SK-N-MC (cell line): ENCODE data around the gene CSMD2.
"Not testable (repeated sequence)": the region's sequence is repeated elsewhere in the genome, so short reads cannot be mapped to it uniquely, and the experiment has no call there.

ENCODE experiments used
- DNase-seq: peaks from one replicate; pipeline ENCODE4 v3.0.0-alpha.2; 2011; ENCODE audit warnings: low read depth, low spot score
- H3K27ac ChIP-seq: fragments of 200-600 bp; sonication (generic); 2 replicates; pipeline ENCODE4 v1.5.1; 2016; ENCODE audit warnings: mixed run types
- H3K36me3 ChIP-seq: fragments of 200-600 bp; sonication (generic); 2 replicates; pipeline ENCODE4 v1.6.1; 2017; ENCODE audit warnings: antibody characterized with exemption, low read length, mixed read lengths; ENCODE audit not compliant: insufficient read depth
- H3K4me3 ChIP-seq: fragments of 200-600 bp; sonication (generic); 2 replicates; pipeline ENCODE4 v1.5.1; 2016
- H3K9ac ChIP-seq: fragments of 200-600 bp; sonication (generic); 2 replicates; pipeline ENCODE4 v1.8.0; 2017; ENCODE audit warnings: mixed run types, mixed read lengths; ENCODE audit not compliant: insufficient read length
- H3K9me3 ChIP-seq: fragments of 200-600 bp; sonication (generic); 2 replicates; pipeline ENCODE4 v1.6.1; 2017; ENCODE audit warnings: low read depth, mild to moderate bottlenecking, antibody characterized with exemption, low read length, moderate library complexity, mixed read lengths
- EZH2 ChIP-seq: fragments of 200-600 bp; sonication (generic); IDR thresholded peaks from one replicate; pipeline ENCODE4 v1.6.1; 2017; ENCODE audit warnings: antibody characterized with exemption
- FOXP2 ChIP-seq: optimal IDR thresholded peaks from 2 replicates; pipeline ENCODE3; 2011; ENCODE audit warnings: mild to moderate bottlenecking, moderate library complexity; ENCODE audit not compliant: insufficient read depth; ENCODE audit errors: extremely low read length, control extremely low read depth
- POLR2AphosphoS5 ChIP-seq: IDR thresholded peaks from 2 replicates; pipeline ENCODE4 v1.6.1; 2012; ENCODE audit warnings: mild to moderate bottlenecking, low read depth, low read length, borderline replicate concordance

The CSMD2 gene

DNA sequence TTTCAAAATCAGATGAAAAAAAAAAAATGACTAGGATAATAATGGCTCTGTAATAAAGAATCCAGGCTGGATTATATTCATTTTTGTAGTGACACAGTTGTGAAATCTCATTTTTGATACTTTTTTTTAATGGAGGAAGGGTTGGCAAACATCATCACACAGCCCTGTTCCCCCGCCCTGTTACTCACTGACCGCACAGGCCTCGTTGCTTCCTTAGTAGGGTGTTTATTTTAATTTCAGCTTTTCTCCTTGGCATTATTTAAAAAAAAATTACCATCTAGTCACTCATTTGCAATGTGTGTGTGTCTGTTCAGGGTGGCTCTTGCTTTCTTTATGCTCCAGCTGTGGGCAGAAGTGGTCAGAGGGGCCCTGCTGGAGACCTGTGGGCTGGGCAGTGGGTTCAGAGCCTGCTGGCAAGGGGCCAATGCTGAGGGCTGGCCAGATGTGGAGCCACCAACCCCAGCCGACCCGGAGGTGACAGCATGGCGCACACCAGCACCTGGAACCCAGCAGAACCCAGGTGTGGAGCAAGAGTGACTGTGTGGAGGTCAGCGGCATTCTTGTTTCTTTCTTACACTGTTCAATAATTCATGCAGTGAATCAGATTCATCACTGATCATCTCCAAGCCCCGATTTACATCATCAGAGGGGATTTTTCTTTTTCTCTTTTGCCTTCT is 648.0 kb downstream of the CSMD2 start:
- no peak for DNase-seq
- no peak overlapping the region for H3K4me3 ChIP-seq
- TF ChIP-seq EZH2, result no peak
- no peak for TF ChIP-seq POLR2AphosphoS5
- TF ChIP-seq FOXP2, result no peak
- no peak overlapping the region for H3K9ac ChIP-seq
- no peak overlapping the region for H3K27ac ChIP-seq
- no peaks in the 10 kb centered on the region for H3K36me3 ChIP-seq
- no peaks in the 10 kb centered on the region for H3K9me3 ChIP-seq

DNA sequence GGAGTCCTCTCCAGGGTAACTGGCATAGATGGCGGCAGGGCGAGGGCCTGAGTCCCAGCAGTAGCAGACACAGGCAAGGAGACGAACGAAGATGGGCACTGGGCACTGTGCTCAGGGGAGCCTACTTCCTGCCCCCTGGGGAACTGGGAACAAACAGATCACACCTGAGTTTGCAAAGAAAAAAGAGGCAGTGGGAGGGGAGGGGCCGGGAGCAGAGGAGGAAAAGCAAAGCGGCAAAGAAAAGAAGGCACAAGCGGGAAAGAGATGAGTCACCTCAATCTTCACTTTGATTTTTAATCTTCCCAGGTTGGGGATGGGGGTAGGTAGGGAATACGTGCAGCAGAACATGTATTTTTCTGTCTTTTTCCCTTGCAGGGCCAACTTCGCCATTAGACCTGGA is 648.6 kb downstream of the CSMD2 start:
- Histone ChIP-seq H3K9ac (no peak overlapping the region), H3K36me3 (no peaks in the 10 kb centered on the region), H3K9me3 (no peaks in the 10 kb centered on the region), H3K4me3 (no peak overlapping the region), H3K27ac (no peak overlapping the region)
- DNase-seq, result no peak
- TF ChIP-seq FOXP2 (no peak), EZH2 (no peak), POLR2AphosphoS5 (no peak)

DNA sequence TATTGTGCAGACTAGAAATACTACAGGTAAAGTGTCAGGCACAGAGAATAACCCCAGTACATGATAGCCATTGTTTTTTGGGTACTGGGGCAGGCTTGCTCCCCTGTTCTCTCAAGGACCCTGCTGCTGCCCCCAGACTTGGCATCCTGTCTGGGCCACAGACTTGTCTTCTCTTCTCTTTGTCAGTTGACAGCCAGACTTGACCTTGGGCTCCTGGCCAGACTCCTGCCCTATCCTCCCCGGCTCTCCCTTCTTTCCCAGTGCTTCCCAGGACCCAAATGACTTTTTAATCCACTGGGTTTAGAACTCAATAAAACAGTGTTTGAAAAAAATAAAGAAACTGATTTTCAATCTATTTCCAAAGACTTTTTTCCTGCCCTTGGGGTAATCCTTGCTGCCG is 649.4 kb downstream of the CSMD2 start:
- no peaks in the 10 kb centered on the region for H3K9me3 ChIP-seq
- no peak overlapping the region for H3K9ac ChIP-seq
- DNase-seq, result no peak
- no peak overlapping the region for H3K4me3 ChIP-seq
- TF ChIP-seq FOXP2 (no peak), EZH2 (no peak), POLR2AphosphoS5 (no peak)
- no peak overlapping the region for H3K27ac ChIP-seq
- H3K36me3 ChIP-seq, result no peaks in the 10 kb centered on the region

DNA sequence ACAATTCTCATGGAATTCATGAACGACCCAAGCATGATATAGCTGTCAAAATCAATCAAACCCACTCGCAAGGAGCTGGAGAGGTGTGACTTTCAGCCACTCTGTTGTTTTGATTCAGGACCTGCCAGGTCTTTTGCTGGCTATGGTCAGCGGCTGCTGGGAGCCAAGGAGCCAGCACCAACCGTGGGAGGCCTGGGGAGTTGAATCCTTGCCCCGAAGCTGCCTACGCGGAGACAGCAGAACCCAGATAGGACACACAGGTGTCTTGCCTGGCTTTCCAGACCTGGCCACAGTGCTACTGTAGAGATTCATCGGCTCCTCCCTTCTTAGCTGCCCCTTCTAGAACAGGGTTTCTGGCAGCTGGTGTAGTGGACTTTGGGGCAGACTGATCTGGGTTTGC is 649.9 kb downstream of the CSMD2 start:
- Histone ChIP-seq H3K9ac (no peak overlapping the region), H3K27ac (no peak overlapping the region), H3K9me3 (no peaks in the 10 kb centered on the region), H3K36me3 (no peaks in the 10 kb centered on the region), H3K4me3 (no peak overlapping the region)
- TF ChIP-seq POLR2AphosphoS5, result no peak
- no peak for TF ChIP-seq EZH2
- no peak for TF ChIP-seq FOXP2
- no peak for DNase-seq

DNA sequence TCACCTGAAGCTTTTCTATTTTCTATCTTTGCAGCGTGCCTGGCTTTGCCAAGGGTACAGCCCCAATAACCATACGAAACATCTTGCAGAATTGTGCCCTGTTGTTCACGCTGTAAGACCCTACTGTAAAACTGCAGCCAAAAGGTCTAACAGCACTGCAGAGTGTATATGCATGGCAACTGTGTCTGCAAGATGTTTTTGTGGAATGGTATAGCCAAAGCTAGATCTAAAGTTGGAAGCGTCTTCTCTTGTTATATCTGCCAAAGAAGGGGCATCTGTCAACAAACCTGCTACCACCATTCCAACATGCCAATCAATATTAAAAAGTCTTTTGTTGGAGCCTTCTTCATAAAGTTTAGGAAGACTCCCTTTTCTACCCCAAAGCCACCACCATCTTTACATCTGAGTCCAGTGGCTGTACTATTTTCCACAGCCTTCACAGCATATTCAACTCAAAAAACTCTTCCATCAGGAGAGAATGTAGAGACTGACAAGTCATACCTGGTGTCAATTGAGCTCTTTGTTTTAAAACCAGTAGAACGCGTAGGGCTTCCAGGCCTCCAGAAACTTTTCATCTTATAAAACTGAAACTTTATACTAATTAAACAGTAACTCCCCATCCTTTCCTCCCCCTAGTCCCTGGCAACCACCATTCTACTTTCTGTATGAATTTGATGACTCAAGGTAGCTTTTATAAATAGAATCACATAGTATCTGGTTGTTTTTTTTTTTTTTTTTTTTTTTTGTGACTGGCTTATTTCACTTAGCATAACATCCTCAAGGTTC is 652.6 kb downstream of the CSMD2 start:
- TF ChIP-seq POLR2AphosphoS5 (no peak), FOXP2 (no peak), EZH2 (no peak)
- no peak for DNase-seq
- no peaks in the 10 kb centered on the region for H3K36me3 ChIP-seq
- H3K27ac ChIP-seq, result no peak overlapping the region
- H3K9me3 ChIP-seq, result no peaks in the 10 kb centered on the region
- H3K4me3 ChIP-seq, result no peak overlapping the region
- H3K9ac ChIP-seq, result no peak overlapping the region

DNA sequence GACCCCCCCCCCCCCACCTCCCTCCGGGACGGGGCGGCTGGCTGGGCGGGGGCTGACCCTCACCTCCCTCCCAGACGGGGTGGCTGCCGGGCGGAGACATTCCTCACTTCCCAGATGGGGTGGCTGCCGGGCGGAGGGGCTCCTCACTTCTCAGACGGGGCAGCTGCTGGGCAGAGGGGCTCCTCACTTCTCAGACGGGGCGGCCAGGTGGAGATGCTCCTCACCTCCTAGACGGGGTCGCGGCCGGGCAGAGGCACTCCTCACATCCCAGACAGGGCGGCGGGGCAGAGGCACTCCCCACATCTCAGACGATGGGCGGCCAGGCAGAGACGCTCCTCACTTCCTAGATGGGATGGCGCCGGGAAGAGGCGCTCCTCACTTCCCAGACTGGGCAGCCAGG is 655.8 kb downstream of the CSMD2 start:
- H3K27ac ChIP-seq, H3K9ac ChIP-seq, H3K36me3 ChIP-seq, H3K4me3 ChIP-seq, DNase-seq, H3K9me3 ChIP-seq: not testable (repeated sequence)

DNA sequence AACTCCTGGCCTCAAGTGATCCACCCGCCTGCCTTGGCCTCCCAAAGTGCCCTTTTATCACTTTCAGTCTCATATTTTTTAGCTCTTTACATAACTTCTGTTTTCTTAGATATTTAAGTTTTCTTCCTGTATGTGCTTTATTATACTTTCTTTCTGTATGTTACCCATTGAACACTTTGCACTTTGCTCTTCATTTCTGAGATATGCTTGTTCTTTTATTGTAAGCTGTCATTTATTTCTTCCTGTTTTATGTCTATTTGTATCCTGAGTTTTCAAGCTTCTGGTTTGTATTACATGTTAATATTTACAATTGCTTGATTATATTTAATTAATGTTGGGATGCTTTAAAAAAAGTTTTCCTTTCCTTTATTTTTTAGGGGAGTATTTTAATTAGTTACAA is 656.9 kb downstream of the CSMD2 start:
- DNase-seq, result no peak
- no peak overlapping the region for H3K9ac ChIP-seq
- no peak overlapping the region for H3K27ac ChIP-seq
- no peaks in the 10 kb centered on the region for H3K9me3 ChIP-seq
- TF ChIP-seq EZH2, result no peak
- no peak for TF ChIP-seq FOXP2
- no peak for TF ChIP-seq POLR2AphosphoS5
- no peak overlapping the region for H3K4me3 ChIP-seq
- no peaks in the 10 kb centered on the region for H3K36me3 ChIP-seq

DNA sequence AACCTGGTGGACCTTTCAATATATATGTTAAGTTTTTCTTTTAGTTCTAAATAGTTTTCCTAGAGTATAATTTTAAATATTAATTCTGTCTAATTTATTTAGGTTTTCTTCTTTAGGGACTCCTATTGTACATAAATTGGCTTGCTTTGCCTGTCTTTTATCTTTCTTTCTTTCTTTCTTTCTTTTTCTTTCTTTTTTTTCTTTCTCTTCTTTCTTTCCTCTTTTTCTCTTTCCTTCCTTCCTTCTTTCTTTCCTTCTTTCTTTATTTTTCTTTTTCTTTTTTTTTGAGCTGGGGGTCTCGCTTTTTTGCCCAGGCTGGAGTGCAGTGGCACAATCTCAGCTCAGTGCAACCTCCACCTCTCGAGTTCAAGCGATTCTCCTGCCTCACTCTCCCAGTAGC is 657.4 kb downstream of the CSMD2 start:
- H3K9ac ChIP-seq, result no peak overlapping the region
- H3K27ac ChIP-seq, result no peak overlapping the region
- no peaks in the 10 kb centered on the region for H3K36me3 ChIP-seq
- no peak overlapping the region for H3K4me3 ChIP-seq
- TF ChIP-seq EZH2 (no peak), FOXP2 (no peak), POLR2AphosphoS5 (no peak)
- no peaks in the 10 kb centered on the region for H3K9me3 ChIP-seq
- DNase-seq, result no peak

DNA sequence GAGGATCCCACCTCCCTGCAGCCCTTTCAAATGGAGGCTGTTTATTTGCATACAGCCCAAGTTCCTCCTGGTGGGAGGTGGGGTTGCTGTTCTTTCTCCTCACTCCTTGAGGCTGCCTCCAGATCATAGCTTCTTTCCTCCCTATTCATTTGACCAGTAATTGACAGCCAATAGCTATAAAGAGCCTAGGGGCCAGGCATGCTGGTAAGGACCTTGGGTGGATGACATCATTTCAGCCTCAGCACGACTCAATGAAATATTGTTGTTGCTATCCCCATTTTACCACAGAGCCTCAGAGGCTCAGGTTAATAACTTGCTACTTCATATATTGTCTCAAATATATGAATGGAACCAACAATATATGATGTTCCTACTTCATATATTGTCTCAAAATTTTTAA is 661.5 kb downstream of the CSMD2 start:
- no peak for TF ChIP-seq EZH2
- Histone ChIP-seq H3K27ac (no peak overlapping the region), H3K4me3 (no peak overlapping the region), H3K36me3 (no peaks in the 10 kb centered on the region), H3K9ac (no peak overlapping the region), H3K9me3 (no peaks in the 10 kb centered on the region)
- DNase-seq, result no peak
